Measurements from ENCODE around the gene PCF11.
A peak's percentile ranks its signal among the peaks of the same experiment; 100 is the strongest.
"Not testable (repeated sequence)": the region's sequence is repeated elsewhere in the genome, so short reads cannot be mapped to it uniquely, and the experiment has no call there.

Gene PCF11

GRCh38 chr11:83156996-83157593, at the start of gene PCF11:
Gene PCF11, plus strand, starts transcription at chr11:83157131. Its CDS starts 309 bp downstream, at chr11:83157440.
- DNase-seq (ENCODE audit: low read depth in 2 of 2): no peak

DNA sequence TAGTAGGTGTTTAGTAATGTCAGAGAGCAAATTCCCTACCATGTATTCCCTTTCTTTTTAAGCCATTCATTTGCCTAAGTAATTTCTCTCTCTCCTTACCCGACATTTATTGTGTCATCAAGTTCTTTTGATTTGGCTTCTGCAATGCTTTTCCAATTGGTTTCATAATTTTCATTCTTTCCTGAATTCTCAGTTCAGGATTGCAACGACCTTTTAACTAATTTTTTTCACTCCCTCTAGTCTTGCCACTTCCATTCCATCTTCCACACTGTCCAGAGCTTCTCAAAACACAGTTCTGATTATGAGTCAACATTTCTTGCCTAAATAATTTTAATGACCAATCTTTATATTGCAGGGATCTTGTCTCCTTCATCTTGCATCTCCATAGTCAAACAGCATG, 44.0 kb upstream of the PCF11 start:
- no peak for DNase-seq (ENCODE audit: low read depth in 2 of 2)

DNA sequence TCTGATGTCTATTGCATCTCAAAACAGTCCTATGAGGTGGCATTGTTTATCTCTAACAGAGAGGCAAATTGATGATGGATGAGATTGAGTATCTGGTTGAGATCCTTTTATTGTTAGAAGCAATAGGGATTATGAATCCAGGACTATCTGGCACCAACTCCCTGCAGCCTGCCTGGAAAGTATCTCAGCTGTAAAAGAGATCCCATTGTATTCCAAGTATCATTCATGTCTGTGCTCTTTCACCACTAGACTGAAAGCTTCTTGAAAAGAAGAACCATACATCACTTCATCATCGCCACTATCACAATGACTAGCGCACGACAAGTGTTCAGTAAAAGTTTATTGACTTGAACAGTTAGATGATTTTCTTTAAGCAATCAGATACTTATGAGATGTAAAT, 41.9 kb upstream of the PCF11 start:
- DNase-seq (ENCODE audit: low read depth in 2 of 2): no peak

DNA sequence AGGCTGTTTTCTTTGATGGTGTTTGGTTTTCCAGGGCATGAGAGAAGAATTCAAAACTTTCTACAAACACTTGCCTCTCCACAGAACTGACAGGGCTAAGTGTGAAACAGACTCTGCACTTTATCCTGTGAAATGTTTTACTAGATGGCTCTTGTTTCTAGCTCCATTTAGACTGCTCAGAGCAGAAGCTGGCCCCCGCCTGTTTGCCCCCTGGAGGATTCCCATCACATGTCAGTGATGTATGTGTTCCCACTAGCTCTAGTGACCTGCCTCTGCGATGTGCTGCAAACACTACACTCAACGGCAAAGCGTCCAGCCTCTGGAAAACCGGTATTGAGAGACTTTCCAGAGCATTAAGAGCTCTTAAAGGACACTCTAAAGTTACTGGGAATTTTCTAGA, 41.4 kb upstream of the PCF11 start:
- DNase-seq (ENCODE audit: low read depth in 2 of 2): no peak

DNA sequence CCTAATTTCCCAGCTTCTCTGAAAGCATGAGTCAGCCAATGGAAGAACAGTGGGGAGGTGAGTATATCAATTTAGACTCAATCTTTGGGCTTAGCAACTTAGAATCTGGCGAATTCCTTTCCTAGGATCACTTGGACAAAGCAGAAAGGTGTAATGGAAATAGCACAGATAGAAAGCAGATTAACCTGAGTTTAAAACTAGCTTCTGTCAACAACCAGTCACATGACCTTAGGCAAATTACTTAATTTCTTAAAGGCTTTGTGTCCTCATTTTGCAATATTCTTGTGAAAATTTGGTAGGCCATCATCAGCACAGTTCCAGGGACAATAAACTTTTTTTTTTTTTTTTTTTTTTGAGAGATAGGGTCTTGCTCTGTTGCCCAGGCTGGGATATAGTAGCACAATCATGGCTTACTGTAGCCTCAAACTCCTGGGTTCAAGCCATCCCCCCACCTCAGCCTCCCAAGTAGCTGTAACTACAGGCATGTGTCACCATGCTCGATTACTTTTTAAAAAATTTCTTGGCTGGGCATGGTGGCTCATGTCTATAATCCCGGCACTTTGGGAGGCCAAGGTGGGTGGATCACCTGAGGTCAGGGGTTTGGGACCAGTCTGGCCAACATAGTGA, 40.8 kb upstream of the PCF11 start:
- no peak for DNase-seq (ENCODE audit: low read depth in 2 of 2)

DNA sequence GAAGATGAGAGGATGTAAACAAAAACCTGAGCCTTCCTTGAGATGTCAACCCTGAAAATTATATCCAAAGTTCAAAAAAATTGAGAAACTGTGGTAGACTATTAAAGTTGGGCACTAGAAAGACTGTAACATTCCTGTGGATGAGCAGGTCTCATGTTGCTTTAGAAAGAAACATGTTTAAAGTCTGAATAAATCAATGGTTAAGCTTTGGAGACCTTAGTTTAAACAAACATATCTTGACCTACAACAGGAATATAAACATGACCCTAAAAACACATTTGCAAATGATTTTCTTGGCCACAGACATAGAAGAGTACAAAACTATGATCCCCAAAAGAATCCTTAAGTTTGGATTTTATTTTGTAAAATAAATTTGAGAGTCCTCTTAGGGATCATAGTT, 38.1 kb upstream of the PCF11 start:
- DNase-seq (ENCODE audit: low read depth in 2 of 2): no peak

DNA sequence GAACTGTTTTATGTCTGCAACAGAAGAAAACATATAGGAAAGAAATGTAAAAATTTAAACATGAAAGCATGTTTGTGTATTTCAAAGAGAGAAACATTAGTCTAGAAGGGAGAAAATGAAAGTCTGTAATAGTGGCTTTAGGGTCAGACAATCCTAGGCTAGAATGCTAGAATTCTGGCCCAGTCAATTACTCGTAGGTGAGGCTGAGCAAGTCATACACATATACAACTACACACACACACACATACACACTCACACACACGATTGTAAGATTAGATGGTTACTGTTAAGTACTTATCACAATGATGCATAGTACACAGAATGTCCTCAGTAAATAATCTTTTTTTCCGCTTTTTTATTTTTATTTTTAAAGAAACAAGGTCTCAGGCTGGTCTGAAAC, 37.7 kb upstream of the PCF11 start:
- no peak for DNase-seq (ENCODE audit: low read depth in 2 of 2)

DNA sequence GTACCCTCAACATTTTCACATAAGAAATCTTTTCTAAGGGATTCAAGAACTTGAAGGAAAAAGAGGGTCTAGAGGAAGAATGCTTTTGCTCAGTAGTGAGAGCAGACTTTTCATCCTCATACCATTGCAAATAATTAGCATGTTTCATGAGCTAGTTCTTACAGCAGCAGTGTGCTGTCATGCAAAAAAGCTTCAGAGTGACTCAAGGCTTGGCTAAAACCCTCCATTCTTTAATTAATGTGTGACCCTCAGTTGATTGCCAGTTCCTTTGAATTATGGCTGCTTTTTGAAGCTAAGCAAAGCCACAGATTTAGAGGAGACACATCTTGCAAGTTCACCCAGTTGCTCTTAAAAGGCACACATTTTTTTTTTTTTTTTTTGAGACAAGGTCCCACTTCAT, 36.6 kb upstream of the PCF11 start:
- DNase-seq (ENCODE audit: low read depth in 2 of 2): peak in 1 of 2 experiments; percentile 9

- DNase-seq (ENCODE audit: low read depth in 2 of 2): no peak
Observed at GRCh38 chr11:83122050-83122449, 34.9 kb upstream of the PCF11 start.

- DNase-seq (ENCODE audit: low read depth in 2 of 2): no peak
Observed at GRCh38 chr11:83122766-83123165, 34.2 kb upstream of the PCF11 start.

GRCh38 chr11:83124636-83125424, 32.1 kb upstream of the PCF11 start:
- DNase-seq (ENCODE audit: low read depth in 2 of 2): no peak

DNA sequence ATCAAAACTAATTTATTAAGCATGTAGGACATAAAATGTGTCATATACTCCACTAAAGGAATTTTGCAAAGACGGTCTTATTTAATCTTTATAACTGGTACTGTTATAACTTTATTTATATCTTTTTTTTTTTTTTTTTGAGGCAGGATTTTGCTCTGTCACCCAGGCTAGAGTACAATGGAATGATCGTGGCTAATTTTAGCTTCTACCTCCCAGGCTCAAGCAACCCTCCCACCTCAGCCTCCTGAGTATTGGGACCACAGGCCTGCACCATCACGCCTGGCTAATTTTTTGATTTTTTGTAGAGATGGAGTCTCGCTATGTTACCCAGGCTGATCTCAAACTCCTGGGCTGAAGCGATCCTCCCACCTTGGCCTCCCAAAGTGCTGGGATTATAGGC, 31.4 kb upstream of the PCF11 start:
- DNase-seq (ENCODE audit: low read depth in 2 of 2): no peak

DNA sequence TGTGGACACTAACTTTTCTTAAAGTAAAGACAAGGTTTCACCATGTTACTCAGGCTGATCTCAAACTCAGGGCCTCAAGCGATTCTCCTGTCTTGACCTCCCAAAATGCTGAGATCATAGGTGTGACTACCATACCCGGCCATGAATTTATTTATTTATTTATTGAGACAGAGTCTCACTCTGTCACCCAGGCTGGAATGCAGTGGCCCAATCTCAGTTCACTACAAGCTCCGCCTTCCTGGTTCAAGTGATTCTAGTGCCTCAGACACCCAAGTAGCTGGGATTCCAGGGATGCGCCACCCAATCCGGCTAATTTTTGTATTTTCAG, 29.7 kb upstream of the PCF11 start:
- no peak for DNase-seq (ENCODE audit: low read depth in 2 of 2)

GRCh38 chr11:83132191-83132590, 24.7 kb upstream of the PCF11 start:
- DNase-seq (ENCODE audit: low read depth in 2 of 2): no peak

- not testable (repeated sequence) for DNase-seq (ENCODE audit: low read depth in 2 of 2)
Observed at GRCh38 chr11:83133266-83133665, 23.7 kb upstream of the PCF11 start.

- no peak for DNase-seq (ENCODE audit: low read depth in 2 of 2)
Observed at GRCh38 chr11:83139310-83139709, 17.6 kb upstream of the PCF11 start.

DNA sequence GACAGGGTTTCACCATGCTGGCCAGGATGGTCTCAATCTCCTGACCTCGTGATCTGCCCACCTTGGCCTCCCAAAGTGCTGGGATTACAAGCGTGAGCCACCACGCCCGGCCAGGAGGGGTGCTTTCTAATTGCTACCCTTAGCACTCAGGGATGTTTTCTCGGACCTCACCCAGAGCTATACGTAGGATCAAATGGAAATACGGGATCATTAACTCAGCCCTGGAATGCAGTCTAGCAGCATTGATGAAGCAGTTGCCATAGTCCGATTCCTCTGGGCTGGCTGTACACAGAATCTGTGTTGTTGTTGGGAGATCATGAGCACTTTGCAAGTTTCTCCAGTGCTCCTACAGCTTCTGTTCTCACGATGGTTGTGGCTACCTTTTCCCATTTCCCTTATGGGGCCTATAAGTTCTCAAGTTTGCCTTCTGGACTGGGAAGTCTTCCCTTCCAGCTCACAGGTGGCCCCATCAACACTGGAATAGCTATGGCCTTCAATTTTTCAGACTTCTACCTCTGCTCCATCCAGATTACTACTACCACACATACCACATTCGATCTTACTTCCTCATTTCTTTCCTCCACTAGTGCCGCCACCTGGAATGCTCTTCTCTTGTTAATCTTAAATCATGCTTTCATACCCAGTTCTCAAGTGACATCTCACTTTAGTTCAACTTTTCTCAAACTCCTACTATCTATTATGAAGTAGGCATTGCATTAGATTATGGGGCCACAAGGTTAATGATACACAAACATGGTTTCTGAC, 16.1 kb upstream of the PCF11 start:
- DNase-seq (ENCODE audit: low read depth in 2 of 2): no peak

GRCh38 chr11:83147895-83148294, 9.0 kb upstream of the PCF11 start:
- DNase-seq (ENCODE audit: low read depth in 2 of 2): no peak

- DNase-seq (ENCODE audit: low read depth in 2 of 2): no peak
Observed at GRCh38 chr11:83150450-83150849, 6.5 kb upstream of the PCF11 start.

- DNase-seq (ENCODE audit: low read depth in 2 of 2): no peak
Observed at GRCh38 chr11:83151274-83151977, 5.5 kb upstream of the PCF11 start.

DNA sequence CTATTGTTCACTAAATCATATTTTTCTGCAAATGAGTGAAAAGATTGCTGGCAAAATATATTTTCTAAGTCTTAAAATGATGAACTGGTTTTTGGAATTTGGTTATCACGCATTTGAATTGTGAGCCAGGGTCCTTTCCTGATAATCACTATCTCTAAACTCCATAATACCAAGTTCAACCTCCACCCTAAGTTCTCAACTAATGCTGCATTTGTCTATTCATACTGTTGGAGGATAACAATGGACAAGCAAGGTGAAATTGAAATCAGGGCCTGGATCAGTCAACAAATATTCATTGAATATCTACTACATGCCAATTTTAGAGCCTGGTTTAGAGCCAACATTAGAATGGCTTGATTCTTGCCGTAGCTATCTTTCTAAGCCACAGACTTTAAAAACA, 4.7 kb upstream of the PCF11 start:
- DNase-seq (ENCODE audit: low read depth in 2 of 2): no peak

DNA sequence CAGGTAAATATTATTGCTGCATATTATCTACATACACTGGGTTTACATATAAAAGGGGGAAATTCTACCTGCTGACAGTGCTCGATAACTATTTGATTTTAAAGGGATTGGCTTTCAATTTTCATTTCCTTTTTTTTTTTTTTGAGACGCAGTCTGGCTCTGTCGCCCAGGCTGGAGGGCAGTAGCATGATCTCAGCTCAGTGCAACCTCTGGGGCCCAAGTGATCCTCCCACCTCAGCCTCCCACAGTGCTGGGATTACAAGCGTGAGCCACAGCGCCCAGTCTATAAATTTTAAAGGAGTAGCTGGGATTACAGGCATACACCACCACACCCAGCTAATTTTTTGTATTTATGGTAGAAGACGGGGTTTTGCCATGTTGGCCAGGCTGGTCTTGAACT, 3.2 kb upstream of the PCF11 start:
- DNase-seq (ENCODE audit: low read depth in 2 of 2): no peak
